GM19099 (cell line): Measurements from ENCODE around the gene MKX.

ENCODE experiments used
- POLR2A ChIP-seq: IDR thresholded peaks from 3 replicates; pipeline ENCODE4 v1.6.1; 2011; ENCODE audit warnings: low read depth; ENCODE audit not compliant: insufficient read length; ENCODE audit errors: extremely low read depth

Gene MKX

GRCh38 chr10:27625452-27626211, 120.0 kb downstream of the MKX start:
- no peak for TF ChIP-seq POLR2A

- TF ChIP-seq POLR2A = no peak
Observed at GRCh38 chr10:27624941-27625340, 120.7 kb downstream of the MKX start.
